HUES48 (cell line): ENCODE measurements around the gene DAPK3.
A peak's percentile ranks its signal among the peaks of the same experiment; 100 is the strongest.
"Not testable (repeated sequence)": the region's sequence is repeated elsewhere in the genome, so short reads cannot be mapped to it uniquely, and the experiment has no call there.

Experiments
- H3K27ac ChIP-seq: one replicate; pipeline ENCODE4 v1.7.0; 2013; ENCODE audit warnings: low read depth, low read length, inconsistent platforms
- H3K27me3 ChIP-seq: 2 replicates; pipeline ENCODE4 v1.6.1; 2013; ENCODE audit warnings: mild to moderate bottlenecking, low read length; ENCODE audit not compliant: control insufficient read depth, insufficient read depth
- H3K36me3 ChIP-seq: 2 replicates; pipeline ENCODE4 v1.6.1; 2013; ENCODE audit warnings: low read length; ENCODE audit not compliant: control insufficient read depth, insufficient read depth
- H3K4me1 ChIP-seq: 2 replicates; pipeline ENCODE4 v1.6.1; 2013; ENCODE audit warnings: mild to moderate bottlenecking, low read length; ENCODE audit not compliant: control insufficient read depth, insufficient read depth
- H3K4me3 ChIP-seq: 2 replicates; pipeline ENCODE4 v1.5.1; 2013; ENCODE audit warnings: mild to moderate bottlenecking, low read depth, low read length
- H3K9ac ChIP-seq: 2 replicates; pipeline ENCODE4 v1.6.1; 2013; ENCODE audit warnings: mild to moderate bottlenecking, low read depth, low read length, moderate library complexity
- H3K9me3 ChIP-seq: 2 replicates; pipeline ENCODE4 v1.6.1; 2013; ENCODE audit warnings: low read length; ENCODE audit not compliant: control insufficient read depth, insufficient read depth

The DAPK3 gene

GRCh38 chr19:4012975-4013634 lies 42.2 kb upstream of the DAPK3 start:
- peaks cover 55% of the 10 kb centered on the region for H3K36me3 ChIP-seq
- no peak overlapping the region for H3K27ac ChIP-seq
- no peaks in the 10 kb centered on the region for H3K27me3 ChIP-seq
- no peak overlapping the region for H3K4me3 ChIP-seq
- H3K4me1 ChIP-seq = 0 out of 2 replicates have a peak, but pooled peaks cover 6% of the 10 kb centered on the region
- H3K9ac ChIP-seq = no peak overlapping the region
- H3K9me3 ChIP-seq = no peaks in the 10 kb centered on the region

- Histone ChIP-seq H3K9me3 (no peaks in the 10 kb centered on the region), H3K4me1 (0 out of 2 replicates have a peak, but pooled peaks cover 6% of the 10 kb centered on the region), H3K27me3 (no peaks in the 10 kb centered on the region), H3K36me3 (peaks cover 55% of the 10 kb centered on the region), H3K27ac (no peak overlapping the region), H3K9ac (no peak overlapping the region), H3K4me3 (no peak overlapping the region)
Observed at GRCh38 chr19:4012092-4012974, 41.4 kb upstream of the DAPK3 start.

DNA sequence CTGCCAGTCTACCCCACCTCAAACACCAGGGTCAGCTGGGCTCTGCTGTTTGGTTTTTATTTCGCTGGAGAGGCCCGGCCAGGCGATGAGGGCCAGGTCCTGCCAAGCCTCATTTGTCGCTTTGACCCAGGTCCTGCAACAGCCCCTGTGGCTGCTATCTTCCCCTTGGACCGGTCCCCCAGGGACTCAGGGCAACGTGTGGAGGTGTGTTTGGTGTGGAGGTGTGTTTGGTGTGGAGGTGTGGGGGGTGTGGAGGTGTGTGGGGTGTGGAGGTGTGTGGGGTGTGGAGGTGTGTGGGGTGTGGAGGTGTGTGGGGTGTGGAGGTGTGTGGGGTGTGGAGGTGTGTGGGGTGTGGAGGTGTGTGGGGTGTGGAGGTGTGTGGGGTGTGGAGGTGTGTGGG lies 40.5 kb upstream of the DAPK3 start:
- H3K36me3 ChIP-seq = peaks cover 47% of the 10 kb centered on the region
- not testable (repeated sequence) for H3K4me3 ChIP-seq, H3K9ac ChIP-seq, H3K27me3 ChIP-seq, H3K27ac ChIP-seq, H3K4me1 ChIP-seq, H3K9me3 ChIP-seq

- H3K27ac ChIP-seq = no peak overlapping the region
- no peak overlapping the region for H3K4me3 ChIP-seq
- H3K36me3 ChIP-seq = peaks cover 40% of the 10 kb centered on the region
- no peak overlapping the region for H3K9ac ChIP-seq
- no peaks in the 10 kb centered on the region for H3K27me3 ChIP-seq
- H3K4me1 ChIP-seq = 0 out of 2 replicates have a peak, but pooled peaks cover 6% of the 10 kb centered on the region
- no peaks in the 10 kb centered on the region for H3K9me3 ChIP-seq
Observed at GRCh38 chr19:4010808-4011110, 39.9 kb upstream of the DAPK3 start.

- H3K4me3 ChIP-seq = no peak overlapping the region
- H3K27ac ChIP-seq = no peak overlapping the region
- H3K4me1 ChIP-seq = 0 out of 2 replicates have a peak, but pooled peaks cover 6% of the 10 kb centered on the region
- H3K9me3 ChIP-seq = no peaks in the 10 kb centered on the region
- H3K27me3 ChIP-seq = no peaks in the 10 kb centered on the region
- no peak overlapping the region for H3K9ac ChIP-seq
- peaks cover 37% of the 10 kb centered on the region for H3K36me3 ChIP-seq
Observed at GRCh38 chr19:4009990-4010807, 39.3 kb upstream of the DAPK3 start.

DNA sequence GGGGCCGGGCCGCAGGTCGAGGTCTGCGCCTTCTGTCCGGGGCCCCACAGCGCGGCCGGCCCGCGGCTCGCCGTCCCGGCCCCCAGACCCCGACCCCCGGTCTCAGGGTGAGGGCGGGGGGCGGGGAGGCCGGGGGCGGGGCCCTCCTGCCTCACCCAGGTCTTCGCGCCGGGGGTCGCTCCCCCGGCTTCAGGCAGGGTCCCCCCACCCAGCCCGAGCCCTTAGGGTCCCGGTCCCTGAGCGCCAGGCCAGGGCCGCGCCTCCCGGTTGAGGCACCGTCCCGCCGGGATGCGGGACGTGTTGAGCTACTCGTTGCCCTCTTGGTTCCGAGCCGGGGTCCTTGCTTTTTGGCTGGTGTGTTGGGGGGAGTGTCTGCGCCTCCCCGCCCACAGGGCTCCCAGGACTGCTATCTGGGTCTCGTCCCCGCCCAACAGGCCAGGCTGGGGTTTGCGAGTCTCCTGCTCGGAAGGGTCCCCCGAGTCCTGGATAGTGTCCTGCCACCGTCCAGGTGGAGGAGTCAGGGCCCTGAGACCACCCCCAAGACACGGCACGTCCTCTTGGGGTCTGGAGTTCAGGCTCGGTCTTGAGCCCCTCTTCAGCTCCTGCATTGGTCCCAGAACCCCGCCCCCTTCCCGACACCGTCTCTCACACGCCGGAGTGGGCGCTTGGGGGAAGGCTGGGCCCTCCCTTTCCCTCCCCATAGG lies 37.1 kb upstream of the DAPK3 start:
- Histone ChIP-seq H3K4me3 (peak overlapping the region; percentile 79), H3K27ac (peak overlapping the region; percentile 61), H3K4me1 (0 out of 2 replicates have a peak, but pooled peaks cover 6% of the 10 kb centered on the region), H3K27me3 (no peaks in the 10 kb centered on the region), H3K9me3 (no peaks in the 10 kb centered on the region), H3K9ac (peak overlapping the region; percentile 10; the same call in 1 of the 2 replicates), H3K36me3 (peaks cover 19% of the 10 kb centered on the region)

DNA sequence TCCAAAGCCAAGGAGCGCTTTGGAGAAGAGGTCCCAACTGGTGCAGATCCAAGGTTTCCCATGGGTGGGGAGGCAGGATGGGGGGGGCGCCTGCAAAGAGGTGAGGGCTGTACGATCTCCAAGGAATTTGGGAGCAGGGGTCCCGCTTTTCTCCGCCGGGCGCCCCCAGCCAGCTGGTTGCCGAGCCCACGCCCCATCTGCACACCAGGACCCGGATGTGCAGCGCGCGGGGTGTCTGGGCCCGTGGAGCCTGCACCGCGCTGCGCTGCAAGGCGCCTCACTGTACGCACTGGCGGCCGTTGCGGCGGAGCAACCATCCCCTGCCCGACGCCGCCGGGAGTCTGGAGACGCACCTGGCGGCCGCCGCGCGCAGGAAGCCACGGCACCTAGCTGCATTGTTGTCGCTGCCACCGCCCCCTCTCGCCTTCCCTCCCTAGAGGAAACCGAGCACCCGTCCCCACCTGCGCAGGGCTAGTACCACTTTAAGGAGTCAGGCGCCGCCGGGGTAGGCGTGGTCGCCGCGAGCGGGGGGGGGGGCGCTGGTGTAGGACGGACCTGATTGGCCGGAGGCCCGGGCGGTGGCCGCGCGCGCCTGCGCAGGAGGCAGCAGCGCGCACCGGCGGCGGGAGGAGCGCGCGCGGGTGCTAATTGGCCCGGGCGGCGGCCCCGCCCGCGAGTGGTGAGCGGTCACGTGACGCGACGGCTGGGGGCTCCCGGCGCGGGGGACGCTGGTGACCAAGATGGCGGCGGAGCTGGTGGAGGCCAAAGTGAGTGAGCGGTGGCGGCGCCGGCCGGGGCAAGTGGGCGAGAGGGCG lies 36.3 kb upstream of the DAPK3 start, which contains the start of gene PIAS4:
Gene PIAS4 (plus strand): TSS at position 716 of the 815 bp plus-strand sequence. CDS start 25 bp downstream, at position 741.
- Histone ChIP-seq H3K27me3 (no peaks in the 10 kb centered on the region), H3K4me1 (0 out of 2 replicates have a peak, but pooled peaks cover 6% of the 10 kb centered on the region), H3K9ac (peak within 1 kb of the TSS; percentile 79), H3K4me3 (peak within 1 kb of the TSS; percentile 88), H3K36me3 (peaks cover 16% of the 10 kb centered on the region; the same call in 1 of the 2 replicates), H3K27ac (peak within 1 kb of the TSS; percentile 90), H3K9me3 (no peaks in the 10 kb centered on the region)

- not testable (repeated sequence) for H3K9ac ChIP-seq, H3K27me3 ChIP-seq, H3K27ac ChIP-seq
Observed at GRCh38 chr19:4005436-4005835, 34.5 kb upstream of the DAPK3 start.

DNA sequence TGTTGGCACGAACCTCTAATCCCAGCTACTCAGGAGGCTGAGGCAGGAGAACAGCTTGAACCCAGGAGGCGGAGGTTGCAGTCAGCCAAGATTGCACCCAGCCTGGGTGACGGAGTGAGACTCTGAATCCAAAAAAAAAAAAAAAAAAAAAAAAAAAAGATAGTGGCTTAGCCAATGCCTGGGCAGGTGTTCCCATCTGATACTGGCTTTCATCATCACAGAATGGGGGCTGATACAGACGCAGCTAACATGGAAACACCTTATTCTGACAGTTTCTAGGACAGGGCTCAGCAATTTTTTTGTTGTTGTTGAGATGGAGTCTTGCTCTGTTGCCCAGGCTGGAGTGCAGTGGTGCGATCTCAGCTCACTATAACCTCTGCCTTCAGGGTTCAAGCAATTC lies 29.9 kb upstream of the DAPK3 start:
- not testable (repeated sequence) for H3K4me3 ChIP-seq, H3K27me3 ChIP-seq, H3K4me1 ChIP-seq, H3K27ac ChIP-seq, H3K36me3 ChIP-seq, H3K9ac ChIP-seq, H3K9me3 ChIP-seq

More at GRCh38 chr19:4005436-4005835, 34.5 kb upstream of the DAPK3 start:
- not testable (repeated sequence) for H3K4me1 ChIP-seq, H3K4me3 ChIP-seq, H3K36me3 ChIP-seq, H3K9me3 ChIP-seq
